H4 (cell line): ENCODE measurements around the gene MYOZ1. TPM values are rescaled to one million over a fixed set of nuclear protein-coding genes. Genes with fewer than 3 reads are reported as not detected.
"Not testable (repeated sequence)": the region's sequence is repeated elsewhere in the genome, so short reads cannot be mapped to it uniquely, and the experiment has no call there.

Experiments
- DNase-seq: peaks from one replicate; pipeline ENCODE4 v3.0.0-alpha.2; 2015; ENCODE audit warnings: low spot score
- total RNA-seq: library from RNA; depleted of rRNA; stranded (reverse); fragments of >200 nt; shearing (Covaris generic); gene quantifications from 2 replicates; pipeline ENCODE4 v1.2.3, GENCODE V29; 2014

Gene MYOZ1
- total RNA-seq, 1 experiment from 2014 or later: 0.33 TPM

DNA sequence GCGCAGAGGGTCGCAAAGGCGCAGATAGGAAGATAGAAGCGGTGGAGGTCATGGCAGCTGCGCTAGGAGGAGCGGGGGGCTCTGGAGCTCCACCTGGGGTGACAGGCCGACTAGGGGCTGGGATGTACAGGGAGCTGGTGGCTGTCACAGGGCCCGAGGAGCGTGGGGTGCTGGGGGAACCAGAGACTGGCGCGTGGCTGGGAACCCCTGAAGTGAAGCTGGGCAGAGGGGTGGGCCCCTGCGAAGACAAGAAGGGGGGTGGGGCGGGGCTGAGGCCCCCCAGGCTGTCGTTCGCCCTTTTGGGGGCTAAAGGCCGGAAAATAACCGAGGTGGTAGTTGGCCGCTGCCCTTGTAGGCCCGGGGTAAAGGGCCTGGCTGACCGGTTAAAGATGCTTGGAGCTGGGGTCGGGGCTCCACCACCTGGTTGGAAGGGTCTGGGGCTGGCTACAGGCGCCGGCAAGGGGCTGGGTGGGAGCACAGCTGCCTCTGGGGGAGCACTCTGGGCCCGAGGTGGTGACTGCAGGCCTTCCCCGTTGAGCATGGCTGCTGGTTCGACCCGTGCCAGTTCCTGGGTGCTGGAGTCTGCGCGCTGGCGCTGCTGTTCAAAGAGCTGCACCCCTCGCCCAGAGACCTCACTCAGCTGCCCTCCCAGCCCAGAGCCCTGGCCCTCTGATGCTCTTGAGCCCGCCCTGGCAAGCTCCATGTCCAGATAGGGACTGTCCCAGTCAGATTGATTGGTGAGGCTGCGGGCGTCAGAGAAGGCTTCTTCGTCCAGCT, 6.8 kb upstream of the MYOZ1 start:
- DNase-seq: no peak

DNA sequence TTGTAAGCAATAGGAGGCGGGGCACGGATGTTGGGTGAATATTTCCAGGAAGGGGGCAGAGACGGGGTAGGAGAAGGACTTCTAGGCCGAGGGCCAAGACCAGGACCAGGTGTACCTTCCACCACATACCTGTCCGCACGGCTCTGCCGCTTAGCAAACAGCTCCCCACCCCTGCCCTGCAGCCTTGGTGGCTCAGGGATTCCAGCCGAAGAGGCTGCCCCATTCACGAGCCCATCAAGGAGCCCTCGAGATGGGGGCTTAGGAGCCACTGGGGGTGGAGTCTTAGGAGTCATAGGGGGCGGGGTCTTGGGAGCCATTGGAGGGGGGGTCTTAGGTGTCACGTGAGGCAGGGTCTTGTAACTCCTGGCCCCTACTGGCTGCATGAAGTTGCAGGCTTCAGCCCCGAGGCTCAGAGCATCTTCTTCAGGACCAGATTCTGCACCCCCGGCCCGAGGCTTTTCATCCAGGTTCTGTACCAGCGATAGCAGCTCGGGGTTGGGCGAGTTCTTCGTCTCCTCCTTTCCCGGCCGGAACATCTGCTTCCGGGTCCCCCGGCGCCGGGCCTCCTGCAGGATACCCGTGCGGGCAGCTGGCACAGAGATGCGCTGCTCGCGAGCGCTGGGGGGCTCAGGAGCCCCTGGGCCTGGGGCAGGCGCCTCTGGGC, 6.1 kb upstream of the MYOZ1 start:
- no peak for DNase-seq

DNA sequence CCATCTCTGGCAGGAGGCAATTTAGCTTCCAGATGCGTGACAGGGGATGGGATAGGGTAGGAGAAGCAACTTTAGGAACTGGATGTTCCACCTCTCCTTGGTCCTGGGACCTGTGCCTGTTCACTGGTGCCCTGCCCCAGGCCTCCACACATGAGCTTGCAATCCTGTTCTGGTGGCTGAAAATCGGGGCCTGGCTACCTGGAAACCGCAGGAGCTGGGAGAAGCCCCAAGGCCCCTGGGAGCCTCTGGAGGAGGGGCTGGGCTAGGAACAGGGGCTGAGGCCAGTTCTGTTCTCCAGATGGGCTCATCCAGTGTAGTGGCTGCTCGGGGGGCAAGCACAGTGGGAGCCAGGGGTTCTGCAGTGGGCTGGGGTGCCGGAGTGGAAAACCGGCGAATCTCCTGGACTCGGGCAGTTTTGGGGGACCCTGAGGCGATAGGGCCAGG, 5.3 kb upstream of the MYOZ1 start:
- no peak for DNase-seq

DNA sequence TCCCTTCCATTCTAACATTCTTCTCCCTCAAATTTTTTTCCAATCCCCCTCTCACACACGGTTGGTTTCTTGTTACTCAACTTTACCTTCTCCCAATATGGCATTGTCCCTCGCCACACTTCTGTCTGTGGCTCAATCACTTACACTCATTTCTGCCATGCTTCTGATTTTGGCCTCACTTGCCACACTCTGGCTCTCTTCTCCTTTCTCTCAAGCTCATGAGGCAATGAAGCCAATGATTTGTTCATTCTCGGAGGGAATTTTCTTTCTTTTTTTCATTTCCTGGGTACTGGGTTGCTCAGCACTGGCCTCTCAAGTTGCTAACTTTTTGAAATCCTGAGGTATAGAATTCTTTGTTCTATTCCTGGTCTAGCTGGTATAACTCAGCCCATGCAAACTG, 4.0 kb upstream of the MYOZ1 start:
- DNase-seq: no peak

DNA sequence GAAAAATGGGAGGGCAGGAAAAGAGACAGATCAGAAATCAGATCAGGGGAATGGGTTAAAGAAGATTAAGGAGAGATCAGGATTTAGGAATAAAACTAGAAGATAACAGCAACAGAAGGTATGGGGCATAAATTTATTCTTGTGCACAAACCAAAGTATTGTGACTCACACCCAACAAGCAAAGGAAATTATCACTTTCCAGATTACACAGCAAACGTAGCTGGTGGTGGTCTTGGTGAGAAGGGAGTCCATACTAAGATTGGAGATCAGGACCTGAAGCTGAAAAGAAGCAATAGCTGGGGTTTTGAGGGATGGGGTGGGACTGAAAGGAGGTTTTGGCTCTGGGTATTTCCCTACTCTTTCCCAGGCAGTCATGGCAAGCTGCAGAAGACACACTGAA, 3.5 kb upstream of the MYOZ1 start:
- DNase-seq: no peak

DNA sequence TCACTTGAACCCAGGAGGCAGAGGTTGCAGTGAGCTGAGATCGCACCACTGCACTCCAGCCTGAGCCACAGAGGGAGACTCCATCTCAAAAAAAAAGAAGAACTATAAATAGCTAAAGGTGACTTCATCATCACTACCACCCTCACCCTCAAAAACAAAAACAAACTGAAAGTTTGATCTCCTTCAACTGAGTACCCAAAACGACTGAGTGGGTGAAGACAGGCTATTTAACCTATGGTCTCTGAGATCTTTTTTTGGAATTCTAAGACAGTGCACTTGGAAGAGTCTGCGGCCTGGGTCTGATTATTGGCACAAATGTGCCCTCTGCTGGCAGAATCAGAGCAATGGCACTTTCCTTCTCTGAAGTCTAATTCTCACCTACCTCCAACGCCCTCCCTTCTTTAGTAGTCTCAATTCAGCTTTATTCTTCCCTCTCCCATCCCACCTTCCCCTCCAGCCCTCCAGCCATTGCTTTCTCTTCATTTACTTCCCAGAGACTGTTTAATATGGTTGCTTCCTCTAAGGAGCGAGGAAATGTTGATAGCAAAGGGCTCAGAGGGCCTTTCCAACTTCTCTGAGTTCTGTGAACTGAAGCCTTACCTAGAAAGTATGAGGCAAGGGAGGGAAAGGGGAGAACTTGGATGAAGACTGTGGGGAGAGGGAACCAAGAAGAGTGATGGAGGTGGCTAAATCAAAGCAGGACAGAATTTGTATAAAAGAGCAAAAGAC, 2.9 kb upstream of the MYOZ1 start:
- peak; percentile 60 for DNase-seq

DNA sequence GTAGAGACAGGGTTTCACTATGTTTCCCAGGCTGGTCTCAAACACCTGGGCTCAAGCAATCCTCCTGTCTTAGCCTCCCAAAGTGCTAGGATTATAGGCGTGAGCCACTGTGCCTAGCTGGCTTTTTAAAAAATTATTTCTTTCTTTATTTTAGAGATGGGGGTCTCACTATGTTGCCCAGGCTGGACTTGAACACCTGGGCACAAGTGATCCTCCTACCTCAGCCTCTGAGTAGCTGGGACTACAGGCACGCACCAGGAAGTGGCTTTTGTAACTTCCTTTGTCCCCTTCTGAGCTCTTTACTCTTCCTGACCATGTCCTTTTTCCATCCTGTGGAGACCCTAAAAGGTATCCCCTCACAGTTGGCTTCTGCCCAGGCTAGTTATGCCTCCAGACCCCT, 2.1 kb upstream of the MYOZ1 start:
- no peak for DNase-seq

DNA sequence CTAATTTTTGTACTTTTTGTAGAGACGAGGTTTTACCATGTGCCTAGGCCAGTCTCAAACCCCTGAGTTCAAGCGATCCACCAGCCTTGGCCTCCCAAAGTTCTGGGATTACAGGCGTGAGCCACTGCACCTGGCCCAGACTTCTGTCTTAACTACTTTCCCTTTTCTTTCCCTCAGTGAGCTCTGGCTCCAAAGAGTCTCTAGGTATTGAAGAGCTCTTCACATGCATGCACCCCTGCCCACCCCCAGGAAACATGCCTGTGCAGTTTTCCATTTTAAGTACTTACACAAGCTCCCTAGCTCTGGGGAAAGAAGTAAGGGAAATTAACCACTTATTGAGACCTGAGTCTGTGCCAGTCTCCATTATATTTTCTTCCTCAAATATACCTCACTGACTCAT, 2.0 kb downstream of the MYOZ1 start:
- no peak for DNase-seq

DNA sequence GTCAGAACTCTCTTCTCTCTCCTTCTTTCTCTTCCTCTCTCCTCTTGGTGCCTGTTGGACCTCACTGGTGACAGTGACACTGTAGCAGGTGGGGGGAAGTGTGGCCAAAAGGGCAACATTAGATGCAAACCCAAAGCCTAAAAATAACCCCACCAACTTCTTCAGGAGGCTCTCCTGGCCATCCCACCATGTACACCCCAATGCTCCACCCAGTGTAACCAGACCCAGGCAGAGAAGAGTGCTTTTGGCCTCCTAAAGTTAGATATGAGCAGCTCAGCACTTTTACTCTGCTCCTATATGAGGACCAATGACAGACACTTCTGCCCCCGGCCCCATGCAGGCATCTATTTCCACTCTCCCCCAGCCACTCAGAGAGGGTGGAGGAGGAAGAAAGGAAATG, 5.5 kb downstream of the MYOZ1 start:
- DNase-seq: no peak

DNA sequence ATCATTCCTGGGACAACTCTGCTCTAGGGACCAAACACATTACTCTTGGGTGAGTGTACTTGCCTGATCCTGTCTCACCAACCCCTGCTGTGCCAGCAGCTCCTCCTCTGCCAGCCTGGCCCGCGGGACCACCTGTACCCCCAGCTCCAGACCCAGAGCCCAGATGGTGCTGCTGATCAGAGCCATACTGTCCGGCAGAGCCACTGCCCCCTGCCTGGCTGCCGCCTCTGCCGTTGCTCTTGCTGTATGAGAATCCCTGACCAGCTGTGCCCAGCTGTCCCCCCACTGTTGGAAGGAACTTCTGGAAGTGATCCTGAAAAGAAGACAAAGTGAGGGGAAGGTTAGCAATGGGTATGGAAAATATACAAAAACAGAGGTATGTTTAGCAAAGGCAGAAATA, 6.9 kb downstream of the MYOZ1 start:
- DNase-seq: no peak

DNA sequence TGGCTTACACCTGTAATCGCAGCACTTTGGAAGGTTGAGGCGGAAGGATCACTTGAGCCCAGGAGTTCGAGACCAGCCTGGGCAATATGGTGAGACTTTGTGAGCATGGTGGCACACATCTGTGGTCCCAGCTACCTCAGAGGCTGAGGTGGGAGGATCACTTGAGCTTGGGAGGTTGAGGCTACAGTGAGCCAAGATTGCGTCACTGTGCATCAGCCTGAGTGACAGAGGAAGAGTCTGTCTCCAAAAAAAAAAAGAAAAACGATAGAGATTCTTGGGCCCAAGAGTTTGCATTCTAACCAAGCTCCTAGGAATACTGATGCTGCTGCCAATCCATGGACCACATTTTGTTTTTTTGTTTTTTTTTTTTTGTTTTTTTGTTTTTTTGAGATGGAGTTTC, 12.1 kb downstream of the MYOZ1 start:
- no peak for DNase-seq

DNA sequence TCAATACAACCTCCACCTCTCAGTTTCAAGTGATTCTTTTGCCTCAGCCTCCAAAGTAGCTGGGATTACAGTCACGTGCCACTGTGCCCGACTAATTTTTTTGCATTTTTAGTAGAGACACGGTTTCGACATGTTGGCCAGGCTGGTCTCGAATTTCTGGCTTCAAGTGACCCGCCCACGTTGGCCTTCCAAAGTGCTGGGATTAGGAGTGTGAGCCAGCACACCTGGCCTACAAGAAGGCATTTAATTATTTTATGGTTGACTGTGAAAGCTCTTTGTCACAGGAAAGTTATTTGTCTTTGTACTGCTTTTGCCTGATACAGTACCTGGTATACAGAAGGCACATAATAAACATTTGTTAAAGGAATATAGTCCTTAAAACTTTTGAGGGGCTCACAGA, 12.9 kb downstream of the MYOZ1 start:
- no peak for DNase-seq

DNA sequence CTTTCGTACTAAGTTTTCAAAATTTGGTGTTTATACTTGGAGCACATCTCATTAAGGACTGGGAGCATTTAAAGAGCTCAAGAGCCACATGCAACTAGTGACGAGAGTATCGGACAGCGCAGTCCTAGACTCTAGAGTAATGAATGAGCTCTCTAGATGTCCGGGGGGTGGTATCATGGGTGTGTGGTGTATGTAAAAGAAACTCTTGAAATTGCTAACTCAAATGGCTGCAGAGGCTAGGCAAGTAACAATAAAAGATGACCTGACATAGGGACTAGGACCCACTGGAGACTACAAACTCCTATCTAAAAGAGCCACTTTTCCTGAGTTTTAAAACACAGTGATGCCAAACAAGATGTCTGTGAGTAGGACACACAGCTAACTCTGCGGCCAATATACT, 14.0 kb downstream of the MYOZ1 start:
- no peak for DNase-seq

DNA sequence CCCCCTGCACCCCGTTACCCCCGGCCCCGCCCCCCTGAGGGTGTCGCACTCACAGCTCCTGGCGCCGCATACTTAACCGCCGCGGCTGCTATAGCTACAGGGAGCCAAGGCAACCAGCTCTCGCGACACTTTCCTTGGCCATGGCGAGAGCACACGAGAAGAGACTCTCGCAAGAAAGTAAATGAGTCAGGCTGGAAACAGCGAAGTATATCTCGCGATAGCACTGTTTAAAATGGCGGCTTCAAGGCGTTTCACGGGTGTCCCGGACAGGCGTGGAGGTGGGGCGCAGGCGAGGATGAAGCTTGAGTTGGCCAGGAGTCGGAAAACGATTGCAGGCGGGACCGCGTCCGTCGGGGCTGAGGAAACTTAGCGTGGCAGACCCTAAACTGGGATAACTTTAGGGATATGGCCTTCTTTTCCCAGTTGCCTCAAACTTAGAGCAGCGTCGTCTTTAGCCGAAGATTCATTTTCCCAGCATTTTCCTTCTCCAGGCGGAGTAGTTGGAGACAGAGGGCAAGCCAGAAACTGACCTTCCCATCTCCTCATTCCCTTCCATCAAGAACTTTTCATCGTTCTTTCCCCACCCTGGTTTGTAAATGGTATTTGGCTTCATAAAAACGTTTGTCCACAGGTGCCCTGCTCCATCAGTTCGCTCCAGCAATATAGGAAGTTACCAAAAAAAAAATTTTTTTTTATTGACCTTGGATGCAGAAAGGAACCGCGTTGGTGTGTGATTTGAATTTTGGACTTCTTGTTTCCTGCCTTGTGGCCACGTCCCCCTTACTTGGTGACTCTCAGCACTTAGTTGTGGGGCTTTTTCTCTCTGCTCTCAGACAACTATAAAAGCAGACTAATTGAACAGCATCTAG, 15.2 kb downstream of the MYOZ1 start:
- DNase-seq: peak; percentile 97

DNA sequence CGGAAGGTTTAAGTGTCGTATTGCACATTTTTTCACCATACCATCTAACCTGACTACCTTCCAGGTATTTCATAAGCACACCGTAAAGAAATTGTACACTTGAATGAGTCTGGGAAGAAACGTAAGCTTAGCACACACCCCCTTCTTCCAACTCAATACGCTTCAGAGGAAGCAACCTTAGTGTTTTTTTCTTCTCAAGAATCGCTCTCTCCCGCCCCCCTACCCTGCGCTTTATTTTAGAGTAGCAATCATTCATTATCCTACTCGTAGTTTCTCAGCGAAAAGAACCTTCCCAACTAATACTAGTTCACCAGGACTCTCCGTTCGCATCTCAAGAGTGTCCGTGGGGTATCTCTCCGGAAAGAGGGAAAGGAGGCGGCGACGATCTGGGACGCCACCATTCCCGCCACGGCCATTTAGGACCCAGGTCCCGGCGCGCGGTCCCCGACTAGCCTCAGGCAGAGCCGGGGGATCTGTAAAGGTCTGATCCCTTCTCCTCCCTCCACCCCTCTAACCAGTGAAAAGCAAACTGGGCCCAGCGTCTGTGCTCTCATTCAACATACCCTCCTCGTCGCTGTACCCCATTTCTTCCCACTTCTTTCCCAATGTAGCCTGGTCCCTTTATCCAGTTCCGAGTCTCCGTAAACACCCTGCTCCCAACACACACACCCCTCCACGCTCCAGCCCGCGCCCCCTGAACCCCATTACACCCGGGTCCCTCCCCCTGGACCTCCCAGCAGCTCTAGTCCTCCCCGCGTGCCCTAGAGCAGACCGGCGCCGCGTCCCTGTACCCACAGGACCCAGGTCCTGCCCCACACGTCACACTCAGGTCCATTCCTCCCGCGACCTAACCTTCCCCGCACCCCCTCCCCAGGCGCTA, 16.0 kb downstream of the MYOZ1 start:
- DNase-seq: no peak

DNA sequence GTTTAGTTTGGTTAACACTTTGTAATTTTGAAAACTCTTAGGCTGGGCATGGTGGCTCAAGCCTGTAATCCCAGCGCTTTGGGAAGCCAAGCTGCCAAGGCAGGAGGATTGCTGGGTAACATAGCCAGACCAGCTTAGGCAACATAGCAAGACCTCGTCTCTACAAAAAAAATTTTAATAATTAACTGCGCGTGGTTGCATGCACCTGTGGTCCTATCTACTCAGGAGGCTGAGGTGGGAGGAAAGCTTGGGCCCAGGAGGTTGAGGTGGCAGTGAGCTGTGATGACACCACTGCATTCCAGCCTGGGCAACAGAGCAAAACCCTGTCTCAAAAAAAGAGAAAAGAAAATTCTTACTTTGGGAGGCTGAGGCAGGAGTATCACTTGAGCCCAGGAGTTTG, 18.2 kb downstream of the MYOZ1 start:
- DNase-seq: no peak

DNA sequence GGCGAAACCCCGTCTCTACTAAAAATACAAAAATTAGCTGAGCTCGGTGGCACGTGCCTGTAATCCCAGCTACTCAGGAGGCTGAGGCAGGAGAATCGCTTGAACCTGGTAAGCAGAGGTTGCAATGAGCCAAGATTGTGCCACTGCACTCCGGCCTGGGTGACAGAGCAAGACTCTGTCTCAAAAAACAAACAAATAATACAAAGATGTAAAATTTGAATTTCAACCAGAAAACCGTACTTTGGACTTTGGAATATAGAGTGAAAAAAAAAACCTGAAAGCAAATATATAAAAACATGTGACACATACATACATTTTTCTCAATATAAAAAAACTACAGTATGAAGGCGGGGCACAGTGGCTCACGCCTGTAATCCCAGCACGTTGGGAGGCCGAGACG, 20.3 kb downstream of the MYOZ1 start:
- not testable (repeated sequence) for DNase-seq

DNA sequence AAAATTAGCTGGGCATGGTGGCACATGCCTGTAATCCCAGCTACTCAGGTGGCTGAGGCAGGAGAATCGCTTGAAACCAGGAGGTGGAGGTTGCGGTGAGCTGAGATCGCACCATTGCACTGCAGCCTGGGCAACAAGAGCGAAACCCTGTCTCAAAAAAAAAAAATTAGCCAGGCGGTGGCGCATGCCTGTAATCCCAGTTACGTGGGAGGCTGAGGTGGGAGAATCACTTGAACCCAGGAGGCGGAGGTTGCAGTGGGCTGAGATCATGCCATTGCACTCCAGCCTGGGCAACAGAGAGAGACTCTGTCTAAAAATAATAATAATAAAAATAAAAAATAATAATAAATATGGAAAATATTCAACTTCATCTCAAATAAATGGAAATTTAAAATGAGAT, 24.1 kb downstream of the MYOZ1 start:
- not testable (repeated sequence) for DNase-seq

DNA sequence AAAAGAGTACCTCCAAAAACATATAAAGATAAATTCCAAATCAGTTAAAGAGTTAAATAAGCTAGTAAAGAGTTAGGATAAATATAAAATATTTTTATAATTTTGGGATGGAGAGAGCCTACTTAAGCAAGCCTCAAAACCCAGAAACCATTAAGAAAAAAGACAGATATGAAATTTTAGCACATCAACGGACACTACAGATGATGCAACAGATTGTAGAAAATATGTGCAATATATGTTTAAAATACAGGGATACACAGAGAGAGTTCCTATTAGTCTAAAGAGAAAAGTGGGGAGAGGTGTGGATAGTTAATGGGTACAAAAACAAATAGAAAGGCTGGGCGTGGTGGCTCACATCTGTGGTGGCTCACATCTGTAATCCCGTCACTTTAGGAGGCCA, 26.6 kb downstream of the MYOZ1 start:
- no peak for DNase-seq

DNA sequence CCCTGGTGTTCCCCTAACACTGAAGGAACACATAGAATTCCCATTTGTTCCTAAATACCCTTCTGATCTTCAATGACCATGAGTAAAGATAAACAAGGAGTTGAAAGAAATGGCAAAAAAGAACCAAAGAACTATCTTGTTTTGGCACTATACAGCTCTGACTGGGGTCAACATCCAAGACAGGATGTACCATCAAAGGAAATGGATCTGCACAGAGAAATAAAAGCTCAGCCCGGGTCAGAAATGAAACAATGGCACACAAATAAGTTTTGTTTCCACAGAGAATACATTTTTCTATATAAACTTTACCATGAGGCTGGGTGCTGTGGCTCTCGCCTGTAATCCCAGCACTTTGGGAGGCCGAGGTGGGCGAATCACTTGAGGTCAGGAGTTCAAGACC, 32.2 kb downstream of the MYOZ1 start:
- DNase-seq: no peak

DNA sequence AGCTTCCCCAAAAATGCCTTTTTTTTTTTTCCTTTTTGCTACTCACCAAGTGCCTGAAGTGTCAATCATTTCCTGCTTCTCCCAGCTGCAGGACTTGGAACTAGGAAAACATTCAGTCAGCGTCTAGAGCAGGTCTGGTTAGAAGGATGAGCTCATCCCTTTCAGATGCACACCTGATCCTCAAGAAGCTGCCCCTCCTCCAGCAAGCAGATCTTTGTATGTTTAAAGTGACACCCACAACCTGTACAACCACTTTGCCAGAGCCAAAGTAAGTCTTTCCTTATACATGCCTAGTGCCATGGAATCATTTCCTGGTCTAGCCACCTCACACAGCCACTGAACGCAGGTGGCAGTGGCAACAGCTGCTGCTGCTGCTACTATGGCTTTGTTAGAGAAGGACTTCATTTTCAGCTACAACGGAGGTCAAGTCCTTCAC, 39.8 kb downstream of the MYOZ1 start:
- no peak for DNase-seq
